Measurements from ENCODE around the gene GFY.

Gene GFY

GRCh38 chr19:49425178-49425577 lies at the start of gene GFY:
Gene GFY, plus strand, starts transcription at chr19:49425388. Its CDS starts 1,043 bp downstream, at chr19:49426431.
- no peak for DNase-seq (ENCODE audit: low read depth in 2 of 3, low spot score in 1 of 3)

GRCh38 chr19:49378512-49378911 lies 46.7 kb upstream of the GFY start:
- no peak for DNase-seq (ENCODE audit: low read depth in 2 of 3, low spot score in 1 of 3)

GRCh38 chr19:49380391-49380790 lies 44.8 kb upstream of the GFY start:
- DNase-seq (ENCODE audit: low read depth in 2 of 3, low spot score in 1 of 3), result no peak

GRCh38 chr19:49382639-49383038 lies 42.5 kb upstream of the GFY start:
- no peak for DNase-seq (ENCODE audit: low read depth in 2 of 3, low spot score in 1 of 3)

GRCh38 chr19:49383599-49383998 lies 41.6 kb upstream of the GFY start:
- DNase-seq (ENCODE audit: low read depth in 2 of 3, low spot score in 1 of 3), result no peak

GRCh38 chr19:49387936-49388372 lies 37.2 kb upstream of the GFY start, which contains the start of gene KASH5:
Gene KASH5, plus strand, starts transcription at chr19:49388249. Its CDS starts 2,635 bp downstream, at chr19:49390884.
- DNase-seq (ENCODE audit: low read depth in 2 of 3, low spot score in 1 of 3), result peak; percentile 63 to 88 (median 66)

- DNase-seq (ENCODE audit: low read depth in 2 of 3, low spot score in 1 of 3), result no peak
Observed at GRCh38 chr19:49389406-49389805, 35.8 kb upstream of the GFY start.

GRCh38 chr19:49390131-49390928 lies 34.9 kb upstream of the GFY start:
- DNase-seq (ENCODE audit: low read depth in 2 of 3, low spot score in 1 of 3), result no peak

- no peak for DNase-seq (ENCODE audit: low read depth in 2 of 3, low spot score in 1 of 3)
Observed at GRCh38 chr19:49390929-49391359, 34.2 kb upstream of the GFY start.

- DNase-seq (ENCODE audit: low read depth in 2 of 3, low spot score in 1 of 3), result peak; percentile 57 to 76 (median 59)
Observed at GRCh38 chr19:49391581-49392399, 33.4 kb upstream of the GFY start.

- DNase-seq (ENCODE audit: low read depth in 2 of 3, low spot score in 1 of 3), result no peak
Observed at GRCh38 chr19:49393881-49394280, 31.3 kb upstream of the GFY start.

GRCh38 chr19:49395581-49396407 lies 29.4 kb upstream of the GFY start:
- DNase-seq (ENCODE audit: low read depth in 2 of 3, low spot score in 1 of 3), result no peak

- DNase-seq (ENCODE audit: low read depth in 2 of 3, low spot score in 1 of 3), result no peak
Observed at GRCh38 chr19:49396738-49397505, 28.3 kb upstream of the GFY start.

GRCh38 chr19:49398001-49398615 lies 27.1 kb upstream of the GFY start:
- DNase-seq (ENCODE audit: low read depth in 2 of 3, low spot score in 1 of 3), result no peak

GRCh38 chr19:49398931-49399330 lies 26.3 kb upstream of the GFY start:
- DNase-seq (ENCODE audit: low read depth in 2 of 3, low spot score in 1 of 3), result no peak

GRCh38 chr19:49400029-49400428 lies 25.2 kb upstream of the GFY start:
- DNase-seq (ENCODE audit: low read depth in 2 of 3, low spot score in 1 of 3), result no peak

- no peak for DNase-seq (ENCODE audit: low read depth in 2 of 3, low spot score in 1 of 3)
Observed at GRCh38 chr19:49403404-49404187, 21.6 kb upstream of the GFY start.

- DNase-seq (ENCODE audit: low read depth in 2 of 3, low spot score in 1 of 3), result no peak
Observed at GRCh38 chr19:49407079-49407478, 18.1 kb upstream of the GFY start.

- no peak for DNase-seq (ENCODE audit: low read depth in 2 of 3, low spot score in 1 of 3)
Observed at GRCh38 chr19:49407482-49408015, 17.6 kb upstream of the GFY start.

Measured in stimulated activated CD4-positive, alpha-beta T cell treated with anti-CD3 and anti-CD28 coated beads, Interleukin-12 subunit alpha, Interleukin-12 subunit beta, amount 100 ng/mL, for 48 hours (primary cell).